Erythroblast (primary cell): Measurements from ENCODE around the gene DEFB108B.
"Not testable (repeated sequence)": the region's sequence is repeated elsewhere in the genome, so short reads cannot be mapped to it uniquely, and the experiment has no call there.

Source experiments
- DNase-seq, 2 experiments: peaks; one replicate each; lab custom pipeline; 2025; lab: John Stamatoyannopoulos, UW
- GATA1 ChIP-seq: IDR thresholded peaks from 2 replicates; pipeline ENCODE4 v1.6.1; 2011; ENCODE audit warnings: low read depth, mild to moderate bottlenecking, control low read depth, low read length, moderate library complexity
- POLR2A ChIP-seq: IDR thresholded peaks from 2 replicates; pipeline ENCODE4 v1.6.1; 2011; ENCODE audit warnings: mild to moderate bottlenecking, low read length

The DEFB108B gene

GRCh38 chr11:71813481-71814355 is 19.3 kb upstream of the DEFB108B start:
- DNase-seq: peak; percentile 67 to 79

DNA sequence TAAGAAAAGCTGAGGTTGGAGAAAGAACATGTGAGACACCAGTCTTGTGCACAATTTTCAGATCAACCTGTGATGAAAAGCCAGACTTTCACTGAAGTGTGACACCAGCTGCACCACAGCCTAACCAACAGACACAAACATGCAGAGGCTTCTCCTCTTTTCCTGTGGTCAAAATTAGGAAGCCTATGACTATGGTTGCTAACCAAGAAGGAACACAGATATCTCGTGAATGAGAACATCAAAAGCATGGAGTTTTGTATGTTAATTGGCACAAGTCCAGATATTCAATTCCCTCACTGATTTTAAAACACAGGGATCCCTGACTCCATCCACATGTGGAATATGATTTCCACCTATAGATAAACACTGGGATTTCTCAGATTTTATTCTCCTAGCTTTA is 11.5 kb upstream of the DEFB108B start:
- not testable (repeated sequence) for DNase-seq

GRCh38 chr11:71829247-71829646 is 3.8 kb upstream of the DEFB108B start:
- not testable (repeated sequence) for DNase-seq

DNA sequence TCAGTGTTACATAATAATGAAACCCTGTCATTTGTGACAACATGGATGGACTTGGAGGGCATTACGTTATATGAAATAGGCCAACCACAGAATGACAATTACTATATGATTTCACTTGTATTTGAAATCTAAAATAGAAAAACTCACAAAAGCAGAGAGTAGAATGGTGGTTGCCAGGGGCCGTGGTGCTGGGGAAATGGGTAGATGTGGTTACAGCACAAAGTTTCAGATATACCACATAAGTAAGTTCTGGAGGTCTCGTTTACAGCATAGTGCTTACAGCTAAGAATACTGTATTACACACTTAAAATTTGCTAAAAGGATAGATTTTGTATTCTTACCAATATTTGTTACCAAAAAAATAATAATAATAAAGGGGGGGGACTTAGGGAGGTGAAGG is 3.3 kb upstream of the DEFB108B start:
- DNase-seq: not testable (repeated sequence)

DNA sequence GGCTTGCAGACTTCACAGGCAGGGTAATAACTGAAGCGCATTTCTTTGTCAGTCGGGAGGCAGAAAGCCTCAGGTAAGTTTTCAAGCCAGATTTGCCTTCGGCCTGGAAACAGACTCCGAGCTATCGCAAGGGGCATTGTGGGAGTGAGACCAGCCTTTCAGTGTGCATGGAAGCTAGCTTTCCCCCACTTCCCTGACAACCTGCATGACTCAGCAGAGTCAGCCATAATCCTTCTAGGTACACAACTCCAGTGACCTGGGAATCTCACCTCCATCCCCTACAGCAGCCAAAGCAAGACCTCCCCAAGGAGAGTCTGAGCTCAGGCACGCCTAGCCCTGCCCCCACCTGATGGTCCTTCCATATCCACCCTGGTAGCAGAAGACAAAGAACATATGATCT is 9.7 kb downstream of the DEFB108B start:
- DNase-seq: not testable (repeated sequence)

- DNase-seq: not testable (repeated sequence)
Observed at GRCh38 chr11:71843355-71843754, 10.4 kb downstream of the DEFB108B start.

DNA sequence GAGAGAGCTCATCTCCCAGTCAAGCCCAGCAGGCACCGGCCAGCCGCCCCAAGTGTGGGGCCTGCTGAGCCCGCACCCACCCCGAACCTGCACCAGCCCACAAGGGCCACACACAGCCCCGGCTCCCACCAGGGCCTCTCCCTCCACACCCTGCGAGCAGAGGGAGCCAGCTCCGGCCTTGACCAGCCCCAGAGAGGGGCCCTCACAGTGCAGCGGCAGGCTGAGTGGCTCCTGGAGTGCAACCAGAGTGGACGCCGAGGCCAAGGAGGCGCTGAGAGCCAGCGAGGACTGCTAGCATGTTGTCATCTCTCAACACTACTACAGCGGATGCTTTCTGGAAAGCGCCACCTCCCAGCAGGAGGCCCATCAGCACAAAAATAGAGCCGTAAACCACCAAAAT is 10.9 kb downstream of the DEFB108B start:
- TF ChIP-seq POLR2A (no peak), GATA1 (no peak)
- no peak for DNase-seq

- not testable (repeated sequence) for DNase-seq
Observed at GRCh38 chr11:71853895-71854294, 20.9 kb downstream of the DEFB108B start.

DNA sequence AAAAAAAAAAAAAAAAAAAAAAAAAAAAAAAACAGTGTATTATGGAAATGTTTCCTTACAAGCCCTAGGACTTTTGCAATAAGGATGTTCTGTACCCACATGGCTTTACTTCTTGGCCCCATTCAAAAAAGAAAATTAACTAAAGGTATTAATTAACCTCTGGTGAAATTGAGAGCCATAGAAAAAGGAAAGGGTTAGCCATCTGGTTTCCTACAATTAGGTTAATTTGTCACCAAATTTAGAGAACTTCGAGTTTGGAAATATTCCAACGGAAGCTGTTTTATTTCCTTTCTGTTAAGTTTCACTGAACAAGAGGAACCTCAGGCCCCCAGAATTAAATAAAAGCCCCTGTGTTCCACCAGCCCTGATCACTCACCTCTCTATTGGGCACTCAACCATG is 22.9 kb downstream of the DEFB108B start:
- DNase-seq: not testable (repeated sequence)

GRCh38 chr11:71860835-71861234 is 27.8 kb downstream of the DEFB108B start:
- not testable (repeated sequence) for DNase-seq

DNA sequence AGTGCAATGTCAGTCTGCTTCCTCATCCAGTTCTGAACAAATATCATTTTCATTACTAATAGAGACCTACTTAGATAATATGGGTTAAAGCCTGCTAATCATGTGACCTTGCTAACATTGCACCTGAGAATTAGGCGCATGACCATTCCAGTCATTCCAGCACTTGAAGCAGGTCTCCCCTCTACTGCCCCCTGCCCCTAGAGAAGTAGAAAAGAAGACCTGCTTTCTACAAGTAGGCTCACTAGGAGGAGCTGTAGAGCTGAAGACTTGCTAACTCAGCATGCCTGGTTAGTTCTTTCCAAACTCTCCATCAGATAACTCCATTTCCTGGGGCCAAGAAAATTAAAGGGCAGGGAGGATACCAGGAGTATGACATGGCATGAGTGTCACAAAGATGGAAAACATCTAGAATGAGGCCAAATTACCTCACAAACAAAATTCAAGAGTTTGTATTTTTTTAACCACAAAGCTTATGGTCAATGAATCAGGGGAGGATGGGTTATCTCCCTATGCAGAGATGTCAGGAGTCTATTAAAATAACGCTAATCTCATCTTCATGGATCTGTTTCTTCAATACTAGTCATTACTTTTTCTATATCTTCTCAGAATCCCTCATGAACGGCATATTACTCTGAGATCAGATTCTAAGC is 31.1 kb downstream of the DEFB108B start:
- DNase-seq: peak; percentile 78 to 86

DNA sequence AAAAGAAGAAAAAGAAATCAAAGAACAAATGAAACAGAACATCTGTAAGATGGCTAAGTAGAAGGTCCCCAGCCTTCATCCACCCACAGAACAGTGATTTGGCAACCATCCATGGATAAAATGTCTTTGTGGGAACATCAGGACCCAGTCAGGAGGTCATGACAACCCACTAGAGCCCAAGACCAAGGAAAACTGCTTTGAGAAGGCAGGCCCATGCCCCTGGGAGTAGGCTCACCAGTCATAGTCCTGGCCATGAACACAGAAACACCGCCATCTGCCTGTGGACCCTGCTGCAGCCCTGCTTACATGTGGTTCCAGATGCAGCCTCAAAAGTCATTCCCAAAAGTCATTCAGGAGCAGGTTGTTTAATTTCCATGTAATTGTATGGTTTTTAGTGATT is 34.2 kb downstream of the DEFB108B start:
- not testable (repeated sequence) for DNase-seq

DNA sequence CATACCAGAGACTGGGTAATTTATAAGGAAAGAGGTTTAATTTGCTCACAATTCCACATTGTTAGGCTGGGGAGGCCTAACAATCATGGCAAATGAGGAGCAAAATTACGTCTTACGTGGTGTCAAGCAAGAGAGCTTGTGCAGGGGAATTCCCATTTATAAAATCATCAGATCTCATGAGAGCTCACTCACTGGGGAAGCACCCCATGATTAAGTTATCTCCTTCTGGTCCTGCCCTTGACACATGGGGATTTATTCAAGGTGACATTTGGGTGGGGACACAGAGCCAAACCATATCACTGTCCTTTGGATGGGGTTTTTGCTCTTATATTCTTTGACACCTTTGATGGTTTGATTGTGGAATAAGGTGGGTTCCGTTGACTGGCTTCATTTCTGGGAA is 36.9 kb downstream of the DEFB108B start:
- not testable (repeated sequence) for DNase-seq

- DNase-seq: not testable (repeated sequence)
Observed at GRCh38 chr11:71870661-71871060, 37.7 kb downstream of the DEFB108B start.

DNA sequence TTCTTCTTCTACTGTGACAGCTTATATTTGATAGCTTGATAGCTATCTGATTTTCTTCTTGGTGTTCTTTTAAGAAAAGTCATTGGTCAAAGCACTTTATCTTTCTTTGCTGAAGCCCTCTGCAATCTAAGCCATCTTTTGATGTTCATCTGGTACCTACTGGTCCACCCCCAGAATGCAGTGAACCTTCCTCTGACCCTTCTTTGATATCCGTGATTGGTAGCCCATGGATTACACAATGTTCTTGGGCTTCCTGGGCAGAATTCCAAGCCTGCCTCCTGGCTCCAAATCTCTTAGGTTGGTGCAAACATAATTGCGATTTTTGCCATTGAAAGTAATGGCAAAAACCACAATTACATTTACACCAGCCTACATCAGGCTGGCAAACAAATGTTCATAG is 43.3 kb downstream of the DEFB108B start:
- not testable (repeated sequence) for DNase-seq

GRCh38 chr11:71878059-71878458 is 45.1 kb downstream of the DEFB108B start, which contains the start of gene DEFB131B:
DEFB131B (plus strand) TSS chr11:71878453; CDS start chr11:71878453, 0 bp downstream.
- DNase-seq: not testable (repeated sequence)

DNA sequence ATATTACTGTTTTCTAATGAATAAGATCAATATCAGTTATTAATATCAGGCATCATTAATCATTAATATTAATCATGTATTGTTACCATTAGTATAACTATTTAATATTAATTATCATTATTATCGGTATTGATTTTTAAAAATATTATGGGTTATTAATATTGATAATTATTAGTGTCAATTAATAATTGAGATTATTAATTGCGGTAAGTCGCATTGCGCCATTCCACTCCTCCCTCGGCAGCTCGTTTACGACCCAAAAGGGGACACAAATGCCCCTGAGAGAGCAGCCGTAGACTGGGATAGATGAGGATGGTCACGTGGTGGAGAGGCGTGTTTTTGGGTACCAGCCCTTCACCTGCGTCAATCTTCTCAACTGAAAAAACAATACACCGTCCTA is 52.8 kb downstream of the DEFB108B start:
- not testable (repeated sequence) for DNase-seq
